Measurements from ENCODE around the gene EPYC. TPM values are rescaled to one million over a fixed set of nuclear protein-coding genes. Genes with fewer than 3 reads are reported as not detected.

EPYC gene
- total and polyA plus RNA-seq, 10 of the 15 experiments (the other 5 are each of a cell fraction or from before 2014, with no cell fraction given): not detected

GRCh38 chr12:91007531-91008290 is 2.9 kb upstream of the EPYC start (continued):
- TF ChIP-seq, protein P1, sequence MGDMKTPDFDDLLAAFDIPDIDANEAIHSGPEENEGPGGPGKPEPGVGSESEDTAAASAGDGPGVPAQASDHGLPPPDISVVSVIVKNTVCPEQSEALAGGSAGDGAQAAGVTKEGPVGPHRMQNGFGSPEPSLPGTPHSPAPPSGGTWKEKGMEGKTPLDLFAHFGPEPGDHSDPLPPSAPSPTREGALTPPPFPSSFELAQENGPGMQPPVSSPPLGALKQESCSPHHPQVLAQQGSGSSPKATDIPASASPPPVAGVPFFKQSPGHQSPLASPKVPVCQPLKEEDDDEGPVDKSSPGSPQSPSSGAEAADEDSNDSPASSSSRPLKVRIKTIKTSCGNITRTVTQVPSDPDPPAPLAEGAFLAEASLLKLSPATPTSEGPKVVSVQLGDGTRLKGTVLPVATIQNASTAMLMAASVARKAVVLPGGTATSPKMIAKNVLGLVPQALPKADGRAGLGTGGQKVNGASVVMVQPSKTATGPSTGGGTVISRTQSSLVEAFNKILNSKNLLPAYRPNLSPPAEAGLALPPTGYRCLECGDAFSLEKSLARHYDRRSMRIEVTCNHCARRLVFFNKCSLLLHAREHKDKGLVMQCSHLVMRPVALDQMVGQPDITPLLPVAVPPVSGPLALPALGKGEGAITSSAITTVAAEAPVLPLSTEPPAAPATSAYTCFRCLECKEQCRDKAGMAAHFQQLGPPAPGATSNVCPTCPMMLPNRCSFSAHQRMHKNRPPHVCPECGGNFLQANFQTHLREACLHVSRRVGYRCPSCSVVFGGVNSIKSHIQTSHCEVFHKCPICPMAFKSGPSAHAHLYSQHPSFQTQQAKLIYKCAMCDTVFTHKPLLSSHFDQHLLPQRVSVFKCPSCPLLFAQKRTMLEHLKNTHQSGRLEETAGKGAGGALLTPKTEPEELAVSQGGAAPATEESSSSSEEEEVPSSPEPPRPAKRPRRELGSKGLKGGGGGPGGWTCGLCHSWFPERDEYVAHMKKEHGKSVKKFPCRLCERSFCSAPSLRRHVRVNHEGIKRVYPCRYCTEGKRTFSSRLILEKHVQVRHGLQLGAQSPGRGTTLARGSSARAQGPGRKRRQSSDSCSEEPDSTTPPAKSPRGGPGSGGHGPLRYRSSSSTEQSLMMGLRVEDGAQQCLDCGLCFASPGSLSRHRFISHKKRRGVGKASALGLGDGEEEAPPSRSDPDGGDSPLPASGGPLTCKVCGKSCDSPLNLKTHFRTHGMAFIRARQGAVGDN (IDR thresholded peaks at IDR 0.05): no peak
- TF ChIP-seq MTA2 (IDR thresholded peaks at IDR 0.05; ENCODE audit: low read depth) (peak; percentile 78), CBFB (IDR thresholded peaks at IDR 0.05; ENCODE audit: low read depth) (peak; percentile 33; the same call in 1 of the 2 replicates), ATF7 (IDR thresholded peaks at IDR 0.05; ENCODE audit: low read depth) (peak; percentile 70), RCOR1 (conservative IDR thresholded peaks at IDR 0.05; ENCODE audit: low read depth, low read length) (0 out of 2 replicates have a peak, but pooled peaks have one; percentile 38), ZNF207 (IDR thresholded peaks at IDR 0.05; ENCODE audit: borderline replicate concordance) (no peak), SPI1 (IDR thresholded peaks at IDR 0.05; ENCODE audit: borderline replicate concordance, insufficient read depth, low read depth, low read length) (peak; percentile 19; the same call in 1 of the 2 replicates), FOXM1 (IDR thresholded peaks at IDR 0.05; ENCODE audit: low read depth, low read length) (peak; percentile 59; the same call in 1 of the 2 replicates), PAX5 (IDR thresholded peaks at IDR 0.05; ENCODE audit: borderline replicate concordance, low read depth, low read length) (peak; percentile 72; the same call in 1 of the 2 replicates), TBL1XR1 (IDR thresholded peaks at IDR 0.05; ENCODE audit: low read depth, low read length) (peak; percentile 79), BHLHE40 (IDR thresholded peaks at IDR 0.05; ENCODE audit: borderline replicate concordance in 1 of 2, low read depth in 2 of 2, low read length in 1 of 2) (peak in 1 of 2 experiments; percentile 58; a peak in 1 of 4 replicates), IRF5 (IDR thresholded peaks at IDR 0.05; ENCODE audit: borderline replicate concordance) (no peak), MEF2A (IDR thresholded peaks at IDR 0.05; ENCODE audit: insufficient read depth, low read depth, low read length) (peak; percentile 52; the same call in 1 of the 2 replicates), IRF4 (IDR thresholded peaks at IDR 0.05; ENCODE audit: low read depth, low read length) (peak; percentile 82), MTA3 (IDR thresholded peaks at IDR 0.05; ENCODE audit: borderline replicate concordance, low read length) (peak; percentile 74; the same call in 1 of the 2 replicates), JUND (IDR thresholded peaks at IDR 0.05; ENCODE audit: low read depth, low read length) (peak; percentile 59; the same call in 1 of the 2 replicates), NFIC (IDR thresholded peaks at IDR 0.05; ENCODE audit: low read depth, low read length) (peak; percentile 81), JUNB (IDR thresholded peaks at IDR 0.05) (peak; percentile 68)
- TF ChIP-seq, protein P2, sequence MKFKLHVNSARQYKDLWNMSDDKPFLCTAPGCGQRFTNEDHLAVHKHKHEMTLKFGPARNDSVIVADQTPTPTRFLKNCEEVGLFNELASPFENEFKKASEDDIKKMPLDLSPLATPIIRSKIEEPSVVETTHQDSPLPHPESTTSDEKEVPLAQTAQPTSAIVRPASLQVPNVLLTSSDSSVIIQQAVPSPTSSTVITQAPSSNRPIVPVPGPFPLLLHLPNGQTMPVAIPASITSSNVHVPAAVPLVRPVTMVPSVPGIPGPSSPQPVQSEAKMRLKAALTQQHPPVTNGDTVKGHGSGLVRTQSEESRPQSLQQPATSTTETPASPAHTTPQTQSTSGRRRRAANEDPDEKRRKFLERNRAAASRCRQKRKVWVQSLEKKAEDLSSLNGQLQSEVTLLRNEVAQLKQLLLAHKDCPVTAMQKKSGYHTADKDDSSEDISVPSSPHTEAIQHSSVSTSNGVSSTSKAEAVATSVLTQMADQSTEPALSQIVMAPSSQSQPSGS (IDR thresholded peaks at IDR 0.05; ENCODE audit: low read length): peak; percentile 77
- TF ChIP-seq, protein P3, sequence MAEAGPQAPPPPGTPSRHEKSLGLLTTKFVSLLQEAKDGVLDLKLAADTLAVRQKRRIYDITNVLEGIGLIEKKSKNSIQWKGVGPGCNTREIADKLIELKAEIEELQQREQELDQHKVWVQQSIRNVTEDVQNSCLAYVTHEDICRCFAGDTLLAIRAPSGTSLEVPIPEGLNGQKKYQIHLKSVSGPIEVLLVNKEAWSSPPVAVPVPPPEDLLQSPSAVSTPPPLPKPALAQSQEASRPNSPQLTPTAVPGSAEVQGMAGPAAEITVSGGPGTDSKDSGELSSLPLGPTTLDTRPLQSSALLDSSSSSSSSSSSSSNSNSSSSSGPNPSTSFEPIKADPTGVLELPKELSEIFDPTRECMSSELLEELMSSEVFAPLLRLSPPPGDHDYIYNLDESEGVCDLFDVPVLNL (IDR thresholded peaks at IDR 0.05; ENCODE audit: low read depth, low read length): no peak
